Measurements from ENCODE around the gene TLL1.

The TLL1 gene

GRCh38 chr4:166039822-166040221, 166.8 kb downstream of the TLL1 start:
- DNase-seq (ENCODE audit: extremely low spot score, insufficient read length, low read depth) (no peak), FAIRE-seq (no peak)

- DNase-seq (ENCODE audit: extremely low spot score, insufficient read length, low read depth) (no peak), FAIRE-seq (no peak)
These were observed 169.5 kb downstream of the TLL1 start for GRCh38 chr4:166042510-166043055.

GRCh38 chr4:166043801-166044200, 170.8 kb downstream of the TLL1 start:
- no peak for FAIRE-seq
- no peak for DNase-seq (ENCODE audit: extremely low spot score, insufficient read length, low read depth)

- DNase-seq (ENCODE audit: extremely low spot score, insufficient read length, low read depth): no peak
- no peak for FAIRE-seq
These were observed 171.8 kb downstream of the TLL1 start for GRCh38 chr4:166044871-166045270.

DNA sequence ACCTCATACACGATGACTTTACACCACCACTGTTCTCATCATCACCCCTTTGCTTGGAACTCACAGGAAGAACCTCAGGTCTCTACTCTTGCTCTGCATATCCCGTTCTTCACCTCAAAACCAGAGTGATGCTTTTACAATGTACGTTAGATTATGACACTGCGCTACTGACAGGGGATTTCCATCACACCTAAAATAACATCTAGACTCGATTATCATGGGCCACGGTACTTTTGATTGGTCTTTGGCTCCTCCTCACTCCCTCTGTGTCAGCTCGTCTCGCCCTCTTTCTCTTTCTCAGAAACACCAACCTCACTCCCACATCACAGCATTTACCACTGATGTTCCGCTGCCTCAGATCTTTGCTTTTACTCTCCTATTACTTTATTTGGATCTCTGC, 172.4 kb downstream of the TLL1 start:
- peak; percentile 3 for DNase-seq (ENCODE audit: extremely low spot score, insufficient read length, low read depth)
- peak; percentile 73 for FAIRE-seq

DNA sequence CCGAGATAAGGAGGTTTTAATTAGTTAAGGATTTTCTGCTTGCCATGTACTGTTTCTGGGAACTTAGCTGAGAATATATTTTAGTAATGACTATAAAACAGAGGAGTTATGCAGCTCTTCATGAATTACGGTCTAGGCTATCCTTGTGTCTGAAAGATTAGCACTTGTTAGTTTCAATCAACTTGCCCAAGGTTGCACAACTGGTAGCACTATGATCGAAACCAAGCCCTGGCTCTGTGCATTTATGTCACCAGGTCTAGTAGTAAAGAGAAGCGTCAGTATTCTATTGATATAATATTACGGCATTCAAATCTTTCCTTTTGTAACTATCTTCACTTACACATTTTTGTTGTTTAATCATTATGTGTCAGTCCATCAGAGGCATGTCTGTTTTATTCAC, 176.0 kb downstream of the TLL1 start:
- no peak for DNase-seq (ENCODE audit: extremely low spot score, insufficient read length, low read depth)
- no peak for FAIRE-seq

- no peak for FAIRE-seq
These were observed 191.7 kb downstream of the TLL1 start for GRCh38 chr4:166064721-166065120.

GRCh38 chr4:166065324-166065723, 192.3 kb downstream of the TLL1 start:
- DNase-seq (ENCODE audit: extremely low spot score, insufficient read length, low read depth) (no peak), FAIRE-seq (no peak)

More at GRCh38 chr4:166064721-166065120, 191.7 kb downstream of the TLL1 start:
- no peak for DNase-seq (ENCODE audit: extremely low spot score, insufficient read length, low read depth)

- DNase-seq (ENCODE audit: extremely low spot score, insufficient read length, low read depth) (no peak), FAIRE-seq (no peak)
These were observed 193.9 kb downstream of the TLL1 start for GRCh38 chr4:166066936-166067335.

GRCh38 chr4:166067915-166068314, 194.9 kb downstream of the TLL1 start:
- no peak for FAIRE-seq
- DNase-seq (ENCODE audit: extremely low spot score, insufficient read length, low read depth): no peak

GRCh38 chr4:166073783-166074182, 200.7 kb downstream of the TLL1 start:
- no peak for DNase-seq (ENCODE audit: extremely low spot score, insufficient read length, low read depth)
- FAIRE-seq: no peak

DNA sequence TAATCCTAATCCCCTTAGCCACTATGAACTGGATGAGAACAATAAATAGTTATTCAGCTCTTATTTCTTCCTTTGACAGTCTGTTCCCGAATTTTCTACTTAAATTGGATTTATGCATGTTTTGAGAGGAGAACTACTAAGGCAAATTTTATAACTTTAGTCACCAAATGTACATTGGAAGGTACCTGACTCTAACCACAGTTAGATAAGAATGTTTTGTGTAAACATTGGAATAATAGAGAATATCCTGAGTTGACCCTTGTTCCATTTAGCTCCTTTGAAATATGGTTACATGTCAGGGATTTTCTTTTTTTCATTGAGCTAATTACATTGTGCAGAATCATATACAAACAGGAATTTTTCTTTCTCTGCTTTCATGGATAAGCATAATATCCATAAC, 202.6 kb downstream of the TLL1 start:
- FAIRE-seq (no peak), DNase-seq (ENCODE audit: extremely low spot score, insufficient read length, low read depth) (no peak)

GRCh38 chr4:166077782-166078181, 204.7 kb downstream of the TLL1 start:
- DNase-seq (ENCODE audit: extremely low spot score, insufficient read length, low read depth) (no peak), FAIRE-seq (no peak)

DNA sequence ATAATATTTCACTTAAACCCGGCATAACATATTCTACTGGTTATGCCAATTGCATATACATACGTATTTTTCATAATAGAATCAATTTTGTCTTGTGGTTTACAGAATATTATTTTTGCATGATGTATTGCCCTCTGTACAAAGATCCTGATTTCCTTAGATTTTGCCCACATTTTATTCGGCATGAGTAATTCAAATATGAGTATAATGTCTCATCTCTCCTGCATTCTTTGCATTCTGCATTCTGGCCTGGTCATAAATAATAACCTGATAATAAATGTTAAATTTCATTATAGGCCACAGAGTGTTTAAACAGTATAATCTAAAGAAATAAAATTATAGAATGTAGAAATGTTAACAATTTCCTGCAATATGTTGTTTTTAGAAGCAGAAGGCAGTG, 205.3 kb downstream of the TLL1 start:
- FAIRE-seq (no peak), DNase-seq (ENCODE audit: extremely low spot score, insufficient read length, low read depth) (no peak)

GRCh38 chr4:166078955-166079354, 205.9 kb downstream of the TLL1 start:
- FAIRE-seq: no peak
- DNase-seq (ENCODE audit: extremely low spot score, insufficient read length, low read depth): no peak

DNA sequence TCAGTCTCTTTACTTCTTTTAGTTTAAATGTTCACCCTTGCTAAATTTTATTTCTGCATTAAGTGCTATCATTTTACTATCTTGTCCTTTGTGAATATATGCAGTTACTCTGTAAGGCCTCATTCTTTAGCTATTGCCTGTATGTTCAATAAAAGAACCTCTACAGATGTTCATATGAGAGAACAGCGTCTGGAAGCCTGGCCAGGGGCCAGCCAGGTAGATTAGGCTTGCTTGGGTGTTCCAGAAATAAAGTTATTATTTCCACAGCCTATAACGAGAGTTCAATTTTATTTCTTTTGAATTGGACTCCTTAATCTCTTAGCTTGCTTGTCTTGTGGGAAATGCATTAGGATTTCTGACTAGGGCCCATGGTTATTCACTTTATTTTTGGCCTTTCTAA, 214.5 kb downstream of the TLL1 start:
- FAIRE-seq (no peak), DNase-seq (ENCODE audit: extremely low spot score, insufficient read length, low read depth) (no peak)

DNA sequence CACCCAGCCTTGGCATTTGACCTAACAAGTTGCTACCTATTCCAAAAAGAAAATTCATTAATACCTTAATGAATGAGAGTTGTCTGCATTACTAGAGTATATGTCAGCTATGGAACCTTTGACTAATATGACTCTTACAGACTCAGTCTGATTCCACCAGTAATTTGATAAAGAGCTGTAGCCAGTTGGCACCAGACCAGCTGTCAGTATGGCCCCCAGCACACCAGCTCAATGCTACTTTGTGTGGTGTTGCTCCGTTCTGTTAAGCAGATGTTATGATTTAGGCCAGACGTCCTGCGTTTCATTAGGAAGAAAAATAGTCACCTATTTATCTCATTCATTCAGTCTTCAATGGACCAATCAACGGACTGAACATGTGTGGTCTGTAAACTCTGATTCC, 215.5 kb downstream of the TLL1 start:
- DNase-seq (ENCODE audit: extremely low spot score, insufficient read length, low read depth) (no peak), FAIRE-seq (no peak)

- DNase-seq (ENCODE audit: extremely low spot score, insufficient read length, low read depth) (no peak), FAIRE-seq (no peak)
These were observed 218.1 kb downstream of the TLL1 start for GRCh38 chr4:166091146-166091545.

GRCh38 chr4:166091912-166092510, 219.0 kb downstream of the TLL1 start:
- peak; percentile 15 for DNase-seq (ENCODE audit: extremely low spot score, insufficient read length, low read depth)
- peak; percentile 45 for FAIRE-seq

- FAIRE-seq: no peak
- no peak for DNase-seq (ENCODE audit: extremely low spot score, insufficient read length, low read depth)
These were observed 219.8 kb downstream of the TLL1 start for GRCh38 chr4:166092797-166093290.

DNA sequence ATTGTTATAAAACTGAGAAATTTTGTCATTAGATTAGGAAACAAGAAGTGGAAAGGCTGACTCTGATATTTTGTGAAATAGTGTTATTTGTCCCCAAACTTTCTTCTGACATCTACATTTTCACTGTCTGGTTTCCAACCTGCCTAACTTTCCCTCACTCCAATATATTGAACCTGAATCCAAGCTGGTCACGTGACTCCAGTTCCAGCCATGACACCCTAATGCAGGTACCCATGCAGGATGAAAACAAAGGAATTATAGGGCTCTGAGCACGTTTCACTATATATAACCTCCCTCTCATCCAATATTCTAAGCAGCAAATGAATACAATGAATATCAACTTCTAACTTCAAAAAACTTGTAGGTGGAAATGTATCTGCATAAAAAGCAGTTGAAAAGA, 231.6 kb downstream of the TLL1 start:
- FAIRE-seq: no peak
- no peak for DNase-seq (ENCODE audit: extremely low spot score, insufficient read length, low read depth)

- DNase-seq (ENCODE audit: extremely low spot score, insufficient read length, low read depth): no peak
- FAIRE-seq: no peak
These were observed 248.9 kb downstream of the TLL1 start for GRCh38 chr4:166121897-166122296.
